GM19438 (cell line): ENCODE results near the gene PTP4A2.

ENCODE experiments used
- ATAC-seq: cut with Tn5 transposase; IDR thresholded peaks from one replicate; pipeline ENCODE4 v1.9.1; 2021; ENCODE audit warnings: low read depth; ENCODE audit not compliant: unreplicated experiment

PTP4A2 gene

GRCh38 chr1:31938184-31938975 is at the start of gene PTP4A2:
TSS of gene PTP4A2 (minus strand) at chr1:31938368. CDS start at chr1:31919065, 19,303 bp downstream.
- ATAC-seq = peak; percentile 65

GRCh38 chr1:31987135-31987619 is 49.0 kb upstream of the PTP4A2 start:
- ATAC-seq = no peak

GRCh38 chr1:31985430-31985829 is 47.3 kb upstream of the PTP4A2 start:
- ATAC-seq = no peak

GRCh38 chr1:31984419-31985347 is 46.5 kb upstream of the PTP4A2 start:
- no peak for ATAC-seq

- no peak for ATAC-seq
These were observed 43.8 kb upstream of the PTP4A2 start for GRCh38 chr1:31981972-31982371.

- no peak for ATAC-seq
These were observed 43.3 kb upstream of the PTP4A2 start for GRCh38 chr1:31981456-31981839.

- no peak for ATAC-seq
These were observed 42.8 kb upstream of the PTP4A2 start for GRCh38 chr1:31980835-31981455.

GRCh38 chr1:31978843-31979400 is 40.8 kb upstream of the PTP4A2 start:
- ATAC-seq = no peak

- ATAC-seq = no peak
These were observed 39.4 kb upstream of the PTP4A2 start for GRCh38 chr1:31977385-31978131.

- no peak for ATAC-seq
These were observed 38.2 kb upstream of the PTP4A2 start for GRCh38 chr1:31976401-31976800.

- ATAC-seq = no peak
These were observed 32.7 kb upstream of the PTP4A2 start for GRCh38 chr1:31970873-31971272.

GRCh38 chr1:31961536-31961935 is 23.4 kb upstream of the PTP4A2 start:
- ATAC-seq = no peak

GRCh38 chr1:31959521-31960340 is 21.6 kb upstream of the PTP4A2 start:
- no peak for ATAC-seq

GRCh38 chr1:31957701-31958674 is 19.8 kb upstream of the PTP4A2 start:
- ATAC-seq = no peak

- ATAC-seq = no peak
These were observed 18.0 kb upstream of the PTP4A2 start for GRCh38 chr1:31955917-31956736.

GRCh38 chr1:31954607-31955283 is 16.6 kb upstream of the PTP4A2 start:
- ATAC-seq = no peak

GRCh38 chr1:31952825-31953220 is 14.7 kb upstream of the PTP4A2 start:
- ATAC-seq = no peak
